ENCODE measurements around the gene KLHDC4.
"Not testable (repeated sequence)": the region's sequence is repeated elsewhere in the genome, so short reads cannot be mapped to it uniquely, and the experiment has no call there.

The KLHDC4 gene

DNA sequence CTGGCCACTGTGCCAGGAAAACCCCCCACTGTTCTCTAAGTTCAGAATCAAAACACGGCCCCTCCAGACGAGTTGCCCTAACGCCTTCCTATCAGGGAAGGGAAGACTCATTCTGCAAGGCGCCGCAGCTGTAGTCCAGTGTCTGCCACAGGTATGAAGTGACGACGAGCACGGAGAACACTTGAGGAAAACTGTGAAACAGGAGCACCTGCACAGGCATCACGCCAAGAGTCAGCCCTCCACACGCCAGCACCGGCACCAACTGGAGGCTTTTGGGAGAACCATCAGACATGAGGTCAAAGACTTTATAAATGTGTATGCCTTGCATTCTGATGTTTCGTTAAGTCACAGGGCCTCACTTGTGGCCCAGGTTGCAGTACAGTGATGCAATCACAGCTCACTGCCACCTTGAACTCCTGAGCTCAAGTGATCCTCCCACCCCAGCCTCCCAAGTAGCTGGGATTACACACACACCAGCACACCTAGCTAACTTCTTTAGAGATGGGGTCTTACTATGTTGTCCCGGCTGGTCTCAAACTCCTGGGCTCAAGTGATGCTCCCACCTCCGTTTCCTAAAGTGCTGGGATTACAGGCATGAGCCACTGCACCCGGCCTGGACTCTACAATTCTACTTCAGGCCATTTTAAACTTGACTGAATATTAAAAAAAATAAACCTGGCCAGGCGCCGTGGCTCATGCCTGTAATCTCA, 22.9 kb downstream of the KLHDC4 start:
- no peak for DNase-seq (ENCODE audit: low spot score)

DNA sequence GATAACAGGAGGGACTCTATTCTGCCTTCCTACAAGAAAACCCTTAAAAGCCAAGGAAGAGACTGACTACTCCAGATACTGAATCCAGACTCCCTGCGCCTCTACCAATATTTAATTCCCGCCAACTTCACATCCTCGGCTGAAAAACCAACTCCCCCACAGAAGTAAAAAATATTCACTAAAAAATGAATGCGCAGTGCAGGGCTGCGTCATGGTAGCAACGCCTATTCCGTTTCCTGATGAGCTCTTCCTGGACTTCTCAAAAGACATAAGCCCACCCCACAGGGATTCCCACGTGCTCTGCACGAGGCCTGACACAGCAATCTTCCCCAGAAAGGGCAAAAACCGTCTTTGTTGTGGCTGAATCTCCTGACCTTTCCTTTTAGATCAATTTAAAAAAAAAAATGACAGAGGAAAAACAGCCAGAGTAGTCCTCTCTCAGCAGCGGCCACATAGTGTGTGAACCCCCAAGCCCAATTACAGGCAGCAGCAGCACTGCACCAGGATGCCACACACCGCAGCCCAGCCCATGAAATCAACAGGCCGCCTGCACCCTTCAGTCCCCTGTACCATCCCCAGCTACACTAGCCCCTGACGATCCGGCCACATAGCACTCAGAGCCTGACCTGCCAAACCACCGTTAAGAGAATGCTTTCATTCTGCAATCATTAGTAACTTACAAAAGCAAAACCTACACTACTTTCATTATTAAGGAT, 23.9 kb downstream of the KLHDC4 start:
- DNase-seq (ENCODE audit: low spot score): no peak

DNA sequence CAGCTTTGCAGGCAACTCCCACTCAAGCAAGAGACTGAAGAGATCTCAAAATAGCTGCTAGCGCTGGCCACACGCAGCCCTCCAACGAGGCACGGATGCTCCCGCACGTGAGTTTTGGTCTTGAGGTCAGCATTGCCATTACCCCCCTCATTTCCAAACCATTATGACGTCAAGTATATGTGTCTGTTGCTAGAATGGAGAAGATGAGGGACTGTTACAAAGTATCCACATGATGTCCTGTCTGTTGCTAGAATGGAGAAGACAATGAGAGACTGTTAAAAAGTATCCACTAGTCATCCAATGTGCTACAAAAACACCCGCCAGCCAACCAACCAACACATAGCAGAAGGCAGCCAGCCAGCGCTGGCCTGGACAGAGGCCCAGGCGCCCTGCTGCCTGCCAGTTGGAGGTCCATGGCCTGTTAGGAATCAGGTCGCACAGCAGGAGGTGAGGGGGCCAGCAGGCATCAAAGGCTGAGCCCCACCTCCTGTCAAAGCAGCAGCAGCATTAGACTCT, 24.8 kb downstream of the KLHDC4 start:
- no peak for DNase-seq (ENCODE audit: low spot score)

DNA sequence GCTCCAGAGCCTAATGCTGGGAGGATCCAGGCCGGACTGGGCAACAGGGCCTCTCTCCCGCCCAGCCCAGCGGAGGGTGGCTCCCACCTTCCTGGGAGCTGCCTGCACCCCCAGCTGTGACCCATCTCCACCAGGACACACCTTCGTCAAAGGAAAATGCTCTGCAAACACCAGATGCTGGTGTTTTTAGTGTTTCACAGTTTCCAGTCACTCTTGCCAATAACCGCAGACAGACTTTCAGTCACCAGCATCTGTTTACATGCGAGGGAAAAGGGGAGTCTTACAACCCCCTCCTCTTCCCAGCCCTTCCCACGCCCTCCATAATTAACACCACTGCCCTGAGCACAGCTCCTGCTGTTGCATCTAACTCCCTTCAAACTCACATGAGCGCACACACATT, 25.3 kb downstream of the KLHDC4 start:
- DNase-seq (ENCODE audit: low spot score): no peak

DNA sequence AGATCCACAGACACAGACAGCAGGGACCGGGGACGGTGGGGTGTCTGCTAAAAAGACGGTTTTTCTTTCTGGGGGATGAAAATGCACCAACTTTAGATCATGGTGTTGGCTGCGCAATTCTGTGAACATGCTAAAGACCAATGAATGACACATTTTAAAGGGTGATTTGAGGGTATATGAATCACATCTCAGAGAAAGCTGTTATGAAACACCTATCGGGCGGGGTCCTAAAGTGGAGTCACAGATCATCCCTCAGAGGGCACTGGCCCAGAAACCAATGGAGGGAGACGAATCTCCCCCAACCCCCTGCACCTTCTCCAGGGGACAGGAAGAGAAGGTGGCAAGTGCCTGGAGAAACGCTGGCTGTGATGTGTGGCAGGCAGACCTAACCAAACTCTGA, 26.0 kb downstream of the KLHDC4 start:
- DNase-seq (ENCODE audit: low spot score): no peak

DNA sequence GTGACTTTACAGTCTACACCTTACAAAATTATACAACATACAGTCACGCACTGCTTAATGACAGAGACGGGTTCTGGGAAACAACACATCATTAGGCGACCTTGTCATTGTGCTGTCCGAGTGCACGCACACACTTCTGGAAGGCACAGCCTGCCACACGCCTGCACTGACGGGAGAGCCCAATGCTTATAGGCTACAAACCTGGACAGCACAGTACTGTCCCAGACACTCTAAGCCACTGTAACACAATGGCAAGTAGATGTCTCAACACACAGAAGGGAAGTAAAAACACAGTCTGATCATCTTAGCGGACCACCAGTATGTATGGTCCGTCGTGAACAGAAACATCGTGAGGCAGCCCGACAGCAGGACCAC, 29.8 kb downstream of the KLHDC4 start:
- no peak for DNase-seq (ENCODE audit: low spot score)

DNA sequence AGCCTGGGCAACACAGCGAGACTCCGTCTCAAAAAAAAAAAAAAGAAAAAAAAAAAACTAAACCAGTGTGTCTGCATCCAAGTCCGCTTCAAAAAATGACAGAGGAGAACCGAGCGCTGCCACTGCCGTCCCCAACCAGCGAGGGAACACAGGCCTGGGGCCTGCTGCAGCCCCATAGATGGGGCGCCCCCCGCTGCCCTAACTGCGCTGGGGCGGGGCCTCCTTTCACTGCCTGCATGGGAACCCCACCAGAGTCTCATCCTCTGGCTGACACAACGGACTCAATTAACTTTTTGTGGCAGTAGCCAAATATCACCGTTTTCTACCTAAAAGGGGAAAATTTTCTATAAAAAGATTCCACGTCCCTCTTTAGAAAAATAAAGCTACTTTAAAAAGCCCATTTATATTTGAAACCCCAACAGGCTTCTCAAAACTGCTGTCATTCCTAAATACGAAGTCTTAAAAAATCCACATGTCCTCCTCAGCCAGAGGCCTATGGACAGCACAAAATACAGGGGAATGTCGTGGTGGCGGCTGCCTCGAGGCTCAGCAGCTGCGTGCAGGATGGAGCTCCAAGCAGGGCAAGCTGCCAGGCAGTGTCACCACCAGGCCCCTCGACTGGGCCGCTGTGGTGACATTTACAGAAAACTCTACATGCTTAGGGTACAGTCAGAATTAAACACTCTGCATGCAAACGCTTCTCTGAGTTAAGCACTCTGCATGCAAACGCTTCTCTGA, 30.3 kb downstream of the KLHDC4 start:
- DNase-seq (ENCODE audit: low spot score): no peak

DNA sequence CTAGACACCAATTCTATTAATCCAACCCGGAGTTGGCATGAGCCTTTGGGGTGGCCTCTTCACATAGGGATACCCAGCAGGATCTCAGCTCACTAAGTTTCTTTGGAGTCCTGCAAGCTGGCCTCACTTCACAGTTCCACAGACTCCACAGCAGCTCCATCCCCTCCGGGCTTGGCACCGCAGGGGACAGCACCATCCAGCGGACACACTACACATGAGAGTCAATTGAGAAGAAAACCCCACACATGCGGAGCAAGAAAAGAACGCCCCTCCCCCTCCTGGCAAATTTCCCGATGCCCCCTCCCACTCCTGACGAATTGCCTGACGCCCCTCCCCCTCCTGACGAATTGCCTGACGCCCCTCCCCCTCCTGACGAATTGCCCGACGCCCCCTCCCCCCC, 31.1 kb downstream of the KLHDC4 start:
- no peak for DNase-seq (ENCODE audit: low spot score)

DNA sequence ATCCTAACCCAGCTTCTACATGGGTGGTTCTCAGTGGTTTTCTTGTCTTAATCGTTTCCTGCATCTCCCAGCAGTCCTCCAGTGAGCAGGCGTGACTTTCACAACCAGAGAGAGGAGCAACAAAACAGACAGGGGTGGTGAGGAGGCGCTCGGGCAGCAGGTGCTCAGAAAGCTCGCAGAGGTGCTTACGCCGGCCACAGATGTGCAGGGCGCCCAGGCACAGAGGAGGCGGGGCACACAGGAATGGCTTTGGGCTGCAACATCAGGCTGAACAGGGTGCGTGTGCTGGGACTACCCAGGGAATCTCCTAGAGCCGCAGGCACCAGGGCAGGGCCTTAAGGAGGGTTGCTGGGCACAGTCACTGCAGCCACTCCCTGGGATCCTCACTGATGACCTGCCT, 32.6 kb downstream of the KLHDC4 start:
- no peak for DNase-seq (ENCODE audit: low spot score)

DNA sequence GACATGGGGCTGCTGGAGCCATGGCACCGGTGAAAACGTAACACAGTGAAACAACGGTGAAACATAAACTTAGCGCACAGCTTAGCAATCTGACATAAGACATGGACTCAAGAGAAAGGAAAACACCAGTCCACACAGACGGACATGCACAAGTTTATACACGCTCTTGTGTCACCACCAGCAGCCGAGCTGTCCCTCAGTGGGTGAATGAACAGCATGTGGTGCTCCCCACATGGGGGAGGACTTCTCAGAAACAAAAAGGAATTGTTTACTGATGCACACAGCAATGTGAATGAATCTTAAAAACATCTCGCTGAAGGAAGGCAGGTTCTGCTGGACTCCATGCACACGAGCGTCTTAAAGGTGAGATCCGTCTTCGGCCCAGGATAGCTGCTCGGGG, 34.2 kb downstream of the KLHDC4 start:
- no peak for DNase-seq (ENCODE audit: low spot score)

DNA sequence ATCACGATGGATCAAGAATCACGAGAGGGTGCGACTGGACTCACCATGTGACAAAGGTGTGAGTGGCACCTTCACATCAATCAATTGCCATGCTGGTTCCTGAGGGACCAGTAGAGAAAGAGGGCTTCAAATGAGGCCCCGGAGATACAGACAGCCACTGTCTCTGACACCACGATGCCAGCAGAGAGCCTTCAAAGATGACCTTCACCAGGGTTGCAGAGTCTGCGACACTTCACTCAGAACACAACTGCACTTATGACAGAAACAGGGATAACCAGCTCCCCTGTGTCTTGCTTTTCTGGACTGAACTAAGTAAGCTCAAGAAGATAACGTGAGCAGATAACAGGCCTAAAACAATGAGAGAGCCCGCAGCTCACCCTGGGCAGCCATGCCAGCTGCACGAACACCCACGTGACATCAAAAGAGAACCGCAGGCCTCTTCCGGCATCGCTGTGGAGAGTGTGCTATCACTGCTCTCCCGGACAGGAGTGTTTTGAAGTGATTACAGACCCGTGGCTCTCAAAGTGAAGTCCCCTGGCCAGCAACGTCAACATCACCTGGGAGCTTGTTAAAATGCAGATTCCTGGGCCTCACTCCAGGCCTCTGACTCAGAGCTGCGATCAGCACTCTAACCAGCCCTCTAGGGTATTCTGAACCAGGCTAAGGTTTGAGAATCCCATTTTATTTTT, 36.4 kb downstream of the KLHDC4 start:
- DNase-seq (ENCODE audit: low spot score): no peak

DNA sequence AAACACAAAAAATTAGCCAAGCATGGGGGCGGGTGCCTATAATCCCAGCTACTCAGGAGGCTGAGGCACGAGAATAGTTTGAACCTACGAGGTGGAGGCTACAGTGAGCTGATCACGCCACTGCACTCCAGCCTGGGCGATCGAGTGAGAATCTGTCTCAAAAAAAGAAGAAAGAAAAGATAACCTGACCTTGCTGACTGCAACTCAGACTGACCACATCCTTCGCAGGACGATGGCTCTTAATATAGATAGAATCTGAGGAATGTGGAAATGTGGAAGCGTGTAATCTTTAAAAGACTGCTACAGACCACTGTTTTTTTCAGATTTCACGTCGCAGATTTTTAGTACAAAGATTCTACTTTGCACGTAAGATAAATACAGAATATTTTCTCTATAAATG, 37.8 kb downstream of the KLHDC4 start:
- DNase-seq (ENCODE audit: low spot score): no peak

DNA sequence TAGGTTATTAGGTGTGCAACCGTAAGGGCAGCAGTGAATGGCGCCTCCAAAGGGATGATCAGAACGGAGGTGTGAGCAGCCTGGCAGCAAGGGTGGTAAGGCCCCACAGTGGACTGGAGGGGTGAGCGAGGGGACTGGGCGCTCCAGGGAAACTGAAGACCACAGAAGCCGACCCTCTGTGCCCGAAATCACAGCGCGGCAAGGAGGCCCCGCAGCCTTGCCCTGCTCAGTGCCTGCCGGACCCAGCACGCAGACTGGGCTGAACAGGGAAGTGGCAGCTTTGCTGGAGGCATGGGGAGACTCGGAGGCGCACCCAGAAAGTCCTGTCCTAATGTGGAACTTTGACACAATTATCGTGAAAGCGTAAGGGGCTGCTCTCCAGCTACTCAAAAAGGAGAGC, 38.4 kb downstream of the KLHDC4 start:
- no peak for DNase-seq (ENCODE audit: low spot score)

DNA sequence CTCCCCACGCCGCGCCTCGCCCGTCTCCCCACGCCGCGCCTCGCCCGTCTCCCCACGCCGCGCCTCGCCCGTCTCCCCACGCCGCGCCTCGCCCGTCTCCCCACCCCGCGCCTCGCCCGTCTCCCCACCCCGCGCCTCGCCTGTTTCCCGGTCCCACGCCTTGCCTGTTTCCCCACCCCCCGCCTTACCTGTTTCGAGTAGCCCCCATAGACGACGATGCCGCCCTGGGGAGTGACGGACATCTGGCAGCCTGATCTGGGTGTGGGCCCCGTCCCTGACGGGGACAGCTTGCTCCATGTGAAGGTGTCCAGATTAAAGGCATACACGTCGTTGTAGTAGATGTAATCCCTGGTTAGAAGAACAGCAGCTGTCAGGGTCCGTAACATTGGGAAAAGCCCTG, 39.2 kb downstream of the KLHDC4 start:
- DNase-seq (ENCODE audit: low spot score): not testable (repeated sequence)

DNA sequence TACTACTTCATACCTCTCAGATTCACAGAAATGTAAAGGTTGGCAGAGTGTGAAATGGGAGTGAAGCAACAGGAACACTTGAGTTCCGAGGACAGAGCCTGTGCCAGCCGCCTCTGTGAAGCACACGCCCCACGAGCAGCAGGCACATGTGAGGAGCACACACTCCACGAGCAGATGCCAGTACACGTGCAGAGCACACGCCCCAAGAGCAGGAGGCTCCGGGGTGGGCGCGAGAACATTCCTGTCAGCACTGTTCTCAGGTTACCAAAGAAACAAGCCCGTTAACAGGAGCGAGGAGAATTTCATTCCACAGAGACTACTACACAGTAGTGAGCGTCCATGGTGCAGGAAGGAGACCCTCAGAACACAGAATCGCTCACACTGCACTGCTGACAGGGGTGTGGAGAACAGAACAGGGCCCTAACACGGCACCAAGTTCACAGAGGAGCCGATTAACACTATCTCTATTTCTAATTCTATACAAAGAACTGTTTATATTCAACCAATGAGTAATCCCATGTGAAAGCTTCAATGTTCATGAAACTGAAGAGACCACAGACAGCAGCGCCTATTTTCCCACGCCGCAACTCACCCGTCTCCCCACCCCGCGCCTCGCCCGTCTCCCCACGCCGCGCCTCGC, 40.1 kb downstream of the KLHDC4 start:
- DNase-seq (ENCODE audit: low spot score): no peak

DNA sequence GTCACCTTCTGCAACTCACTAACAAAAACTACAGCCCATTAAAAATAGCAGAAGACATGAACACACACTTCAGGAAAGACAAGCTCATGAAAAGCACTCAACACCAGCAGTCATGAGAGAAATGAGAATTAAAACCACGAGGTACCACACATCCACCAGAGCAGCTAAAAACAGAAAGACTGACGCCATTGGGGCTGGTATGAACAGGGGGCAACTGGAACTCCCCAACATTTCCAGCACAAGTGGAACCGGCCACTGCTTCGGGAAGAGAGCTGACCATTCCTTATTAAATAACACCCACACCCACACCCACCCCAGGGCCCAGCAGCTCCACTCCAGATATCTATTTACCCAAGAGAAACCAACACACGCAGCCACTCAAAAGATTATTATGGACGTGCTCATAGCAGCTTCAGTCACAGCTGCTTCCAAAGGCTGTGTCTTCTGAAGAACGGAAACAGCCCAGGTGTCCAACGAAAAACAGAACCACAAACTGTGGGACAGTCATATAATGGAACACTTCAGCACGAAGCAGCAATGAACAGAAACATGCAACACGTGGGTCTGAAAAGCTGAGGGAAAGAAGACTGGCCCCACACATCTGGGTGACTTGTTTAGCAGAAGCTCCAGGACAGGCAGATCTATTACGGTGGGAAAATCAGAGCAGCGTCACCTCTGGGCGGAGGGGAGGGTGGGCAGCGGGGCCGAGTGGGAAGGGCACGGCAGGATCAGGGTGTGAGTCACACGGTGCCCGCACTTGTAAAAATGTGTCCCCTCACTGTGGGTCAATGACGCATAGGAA, 41.1 kb downstream of the KLHDC4 start:
- no peak for DNase-seq (ENCODE audit: low spot score)

DNA sequence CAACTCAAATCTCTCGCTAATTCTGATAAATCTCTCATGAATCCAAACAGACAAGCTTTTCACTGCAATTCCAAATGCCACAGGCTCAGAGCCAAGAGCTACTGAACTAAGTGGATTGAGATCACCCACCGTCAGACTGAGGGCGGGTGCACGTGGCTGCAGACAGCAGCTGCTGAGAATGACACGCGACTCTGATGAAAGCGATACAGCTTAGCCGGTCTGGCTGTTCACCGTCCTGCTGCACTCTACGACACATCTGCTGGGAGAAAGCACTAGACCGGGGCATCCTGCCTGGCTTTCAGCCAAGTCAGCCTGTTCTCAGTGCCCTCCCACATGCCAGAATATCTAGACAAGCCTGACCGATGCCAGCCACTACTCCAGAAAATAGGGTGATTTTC, 42.6 kb downstream of the KLHDC4 start:
- no peak for DNase-seq (ENCODE audit: low spot score)

DNA sequence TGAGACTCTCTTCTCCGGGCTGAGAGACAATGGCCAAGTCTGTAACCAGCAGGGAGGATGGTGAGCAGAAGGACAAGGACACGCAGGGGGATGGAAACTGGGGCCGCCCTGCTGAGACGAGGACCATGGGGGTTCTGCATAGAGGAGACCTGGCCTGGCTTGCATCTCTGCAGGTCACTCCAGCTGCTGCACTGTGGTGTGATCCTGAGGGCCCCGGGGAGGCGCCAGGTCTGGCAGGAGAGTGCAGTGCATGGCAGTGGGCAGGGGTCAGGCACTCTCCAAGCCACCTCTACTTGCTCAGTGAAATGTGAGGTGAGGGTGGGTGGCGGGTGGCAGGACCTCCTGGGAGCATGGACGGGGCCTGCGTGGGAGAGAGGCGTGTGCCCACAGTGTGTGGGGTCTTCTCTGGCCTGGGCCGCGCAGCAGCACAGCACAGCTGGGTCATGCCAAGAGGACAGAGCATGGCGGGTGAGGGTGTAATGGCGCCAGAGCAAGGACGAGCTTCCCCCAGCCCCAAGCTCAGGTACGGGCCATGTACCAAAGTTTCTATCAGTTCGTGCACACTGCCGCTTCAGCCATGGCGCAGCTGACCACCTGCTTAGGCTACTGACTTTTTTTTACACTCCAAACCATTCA, 43.1 kb downstream of the KLHDC4 start:
- no peak for DNase-seq (ENCODE audit: low spot score)

DNA sequence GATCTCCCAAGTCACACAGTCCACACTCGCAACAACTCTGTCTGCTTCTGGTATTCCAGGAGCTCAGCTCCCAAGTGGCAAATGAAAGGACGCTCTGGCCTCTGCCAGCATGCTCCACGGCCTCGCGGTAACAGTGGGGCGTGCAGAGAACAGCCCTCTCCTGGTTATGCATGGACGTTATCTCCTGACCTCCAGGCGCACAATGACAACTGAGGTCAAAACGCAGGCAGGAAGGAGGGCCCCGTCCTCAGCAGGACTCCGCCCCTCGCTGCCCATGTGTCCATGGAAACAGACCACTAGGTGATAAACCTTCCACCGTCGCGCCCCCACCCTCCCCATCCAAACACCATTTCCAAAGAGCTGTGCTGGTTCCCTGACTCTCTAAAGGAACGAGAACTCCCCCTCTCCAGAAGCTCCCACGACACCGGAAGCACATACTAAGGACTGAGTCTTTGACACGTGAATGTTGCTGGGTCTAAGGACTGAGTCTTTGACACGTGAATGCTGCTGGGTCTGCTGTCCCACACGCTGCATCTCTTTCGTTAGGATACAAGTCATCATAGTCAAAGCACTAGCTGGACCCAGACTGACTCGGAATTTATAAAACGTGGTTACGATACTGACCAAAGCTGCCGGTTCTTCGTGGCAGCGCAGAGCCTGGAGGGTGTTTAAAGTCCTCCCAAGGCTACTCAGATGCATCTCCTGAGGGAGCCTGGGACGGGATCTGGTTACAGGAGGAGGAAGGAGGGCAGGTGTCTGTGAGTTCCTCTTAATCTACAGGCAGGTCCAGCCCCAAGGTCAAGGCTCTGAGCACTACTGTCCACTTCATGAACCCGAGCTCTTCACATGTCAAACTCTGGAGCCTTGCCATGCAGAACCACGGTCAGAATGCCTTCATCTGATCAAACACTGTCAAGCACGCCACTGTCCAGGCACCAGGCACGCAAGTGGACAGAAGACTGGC, 43.9 kb downstream of the KLHDC4 start:
- no peak for DNase-seq (ENCODE audit: low spot score)
